Muscle of leg (tissue), 11 donors: ENCODE results near the gene ITPR1. TPM values are rescaled to one million over a fixed set of nuclear protein-coding genes. Genes with fewer than 3 reads are reported as not detected.
A peak's percentile ranks its signal among the peaks of the same experiment; 100 is the strongest.

Experiments used
- DNase-seq: peaks from one replicate; pipeline ENCODE4 v3.0.0; 2013
- H3K27ac ChIP-seq: one replicate; pipeline ENCODE4 v1.5.1; 2013; ENCODE audit warnings: mild to moderate bottlenecking, low read length, control low read depth
- H3K27me3 ChIP-seq: one replicate; pipeline ENCODE4 v1.6.1; 2013; ENCODE audit warnings: low read length; ENCODE audit not compliant: control insufficient read depth, insufficient read depth
- H3K36me3 ChIP-seq: one replicate; pipeline ENCODE4 v1.6.1; 2013; ENCODE audit warnings: low read length; ENCODE audit not compliant: control insufficient read depth, insufficient read depth
- H3K4me1 ChIP-seq: one replicate; pipeline ENCODE4 v1.6.1; 2013; ENCODE audit warnings: low read length; ENCODE audit not compliant: control insufficient read depth, insufficient read depth
- H3K4me3 ChIP-seq: one replicate; pipeline ENCODE4 v1.5.1; 2013; ENCODE audit warnings: low read length, control low read depth
- H3K9me3 ChIP-seq: replicated peaks from 2 replicates; pipeline ENCODE4 v1.6.1; 2013; ENCODE audit warnings: low read depth, low read length; ENCODE audit not compliant: control insufficient read depth
- WGBS: methylation state at CpG from one replicate; pipeline ENCODE4 v1.1.5; 2013; ENCODE audit warnings: missing lambda C conversion rate; ENCODE audit not compliant: insufficient coverage; 5-methylcytosine and 5-hydroxymethylcytosine counted together
- polyA plus RNA-seq, 8 donors: library from polyadenylated mRNA; unstranded; fragments of 120-200 nt; gene quantifications; one replicate each; pipeline versions ENCODE4 v1.2.1 to v1.2.3, GENCODE V29; 2013; ENCODE audit warnings: inconsistent platforms in 1 of 8, low replicate concordance in 1 of 8; ENCODE audit not compliant: insufficient read length in 8 of 8, insufficient read depth in 1 of 8
- total RNA-seq: library from RNA; stranded (reverse); fragments of 120-200 nt; gene quantifications from one replicate; pipeline ENCODE4 v1.2.4, GENCODE V29; 2013

The ITPR1 gene
- total and polyA plus RNA-seq, 9 donors: 15.4 to 34.4 (median 20.5) TPM

DNA sequence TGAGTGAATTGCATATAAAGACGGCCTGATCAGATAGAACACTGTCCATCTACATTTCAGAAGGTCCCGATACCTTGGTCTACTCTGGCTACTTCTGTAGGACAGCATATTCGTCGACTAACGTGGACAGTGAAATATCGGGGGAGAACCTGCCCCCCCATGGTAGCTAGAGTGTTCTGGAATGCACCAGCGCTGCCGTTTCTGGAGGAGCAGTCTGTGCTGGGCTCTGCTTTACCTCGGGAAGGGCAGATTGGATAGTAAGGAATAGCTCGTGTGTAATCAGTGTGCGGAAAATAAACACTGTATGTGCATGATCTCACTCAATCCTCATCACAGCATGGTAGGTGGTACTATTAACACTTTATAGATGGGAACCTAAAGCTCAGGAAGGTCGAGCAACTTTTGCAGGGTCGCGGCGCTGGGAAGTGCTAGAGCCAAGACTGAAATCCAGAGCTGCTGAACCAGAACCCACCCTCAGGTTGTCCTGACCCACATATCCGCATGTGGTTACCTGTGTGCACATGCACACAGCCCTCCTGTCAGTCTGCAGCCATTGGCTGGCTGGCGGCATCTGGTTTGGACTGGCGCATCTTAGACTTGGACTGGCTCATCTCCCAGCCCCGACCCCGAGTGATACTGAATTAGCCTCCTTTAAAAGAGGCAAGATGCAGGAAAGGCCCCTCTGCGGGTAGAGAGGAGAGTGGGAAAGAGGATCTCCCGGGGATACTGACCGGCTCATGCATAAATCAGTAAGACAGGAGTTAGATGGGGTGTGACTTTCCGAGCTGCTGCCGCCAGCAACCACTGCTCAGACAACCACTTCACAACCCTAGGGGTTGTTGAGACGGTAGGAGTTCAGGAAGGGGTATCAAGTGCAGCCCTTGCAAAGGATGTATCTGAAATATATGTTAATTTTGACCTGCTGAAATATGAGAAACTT lies 331.1 kb downstream of the ITPR1 start:
- no peaks in the 10 kb centered on the region for H3K9me3 ChIP-seq
- H3K27me3 ChIP-seq: no peaks in the 10 kb centered on the region
- H3K36me3 ChIP-seq: peaks cover 18% of the 10 kb centered on the region
- H3K4me1 ChIP-seq: peaks cover 47% of the 10 kb centered on the region
- H3K4me3 ChIP-seq: no peak overlapping the region
- H3K27ac ChIP-seq: no peak overlapping the region
- DNase-seq: no peak
- WGBS: 98% methylated on average over 10 of the region's 26 CpGs

DNA sequence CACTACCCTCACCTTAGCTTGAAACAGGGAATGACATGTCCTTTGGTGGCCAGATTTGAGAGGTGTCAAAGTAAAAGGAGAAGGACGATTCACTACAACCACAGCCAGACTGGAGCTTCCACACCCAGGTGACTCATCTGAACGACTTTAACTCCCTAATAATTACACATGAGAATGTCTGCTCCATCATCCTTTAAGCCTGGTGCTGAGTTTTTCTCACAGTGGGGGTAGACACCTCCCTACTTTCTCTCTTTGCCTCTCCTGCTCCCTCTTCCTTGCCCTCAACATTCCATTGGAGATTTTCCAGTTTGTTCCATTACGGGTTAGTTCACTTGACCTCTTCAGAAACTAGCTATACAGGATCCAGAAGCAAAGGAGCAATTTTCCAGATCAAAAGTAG lies 331.8 kb downstream of the ITPR1 start:
- peaks cover 47% of the 10 kb centered on the region for H3K4me1 ChIP-seq
- H3K9me3 ChIP-seq: no peaks in the 10 kb centered on the region
- peak; percentile 30 for DNase-seq
- H3K27me3 ChIP-seq: no peaks in the 10 kb centered on the region
- 0% methylated on average over 1 of the region's 3 CpGs for WGBS
- no peak overlapping the region for H3K27ac ChIP-seq
- H3K36me3 ChIP-seq: peaks cover 18% of the 10 kb centered on the region
- H3K4me3 ChIP-seq: no peak overlapping the region

DNA sequence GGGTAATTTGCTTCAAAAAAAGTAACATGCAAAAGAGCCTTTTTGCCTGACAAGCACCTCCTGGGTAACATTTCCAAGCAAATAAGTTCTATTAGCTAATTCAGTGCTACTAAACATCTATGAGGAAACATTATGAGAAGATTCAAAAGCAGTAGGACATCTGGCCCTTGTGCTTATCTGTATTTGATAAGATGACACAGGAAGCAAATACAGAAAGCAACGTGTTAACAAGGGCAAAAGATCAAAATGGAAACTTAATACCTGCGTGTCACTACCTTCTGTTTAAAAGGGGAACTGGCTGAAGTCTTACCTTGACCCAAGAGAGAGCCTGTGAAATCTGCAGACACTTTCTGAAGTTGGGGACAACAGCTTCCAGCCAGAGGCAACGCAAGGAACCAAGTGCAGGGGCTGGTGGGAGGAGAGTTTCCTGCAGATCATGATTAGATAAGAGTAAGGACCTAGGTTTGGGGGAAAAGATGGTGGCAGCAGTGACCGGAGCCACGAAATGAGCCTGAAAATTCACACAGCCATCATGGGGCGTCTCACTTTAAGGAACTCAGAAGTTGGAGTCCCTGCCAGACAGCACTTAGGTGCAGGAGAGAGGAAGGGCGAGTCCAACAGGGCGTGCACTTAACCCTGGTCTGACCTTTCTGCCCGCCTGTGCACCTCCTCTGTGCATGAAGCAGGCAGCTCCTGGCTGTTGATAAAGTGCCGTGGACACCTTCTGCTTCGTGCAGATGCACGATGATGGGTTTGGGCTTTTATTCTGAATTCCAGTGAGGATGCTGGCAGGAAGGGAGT lies 332.5 kb downstream of the ITPR1 start:
- 68% methylated on average over 8 of the region's 12 CpGs for WGBS
- Histone ChIP-seq H3K27ac (peak overlapping the region; percentile 90), H3K4me1 (peaks cover 49% of the 10 kb centered on the region), H3K36me3 (peaks cover 18% of the 10 kb centered on the region), H3K4me3 (no peak overlapping the region), H3K27me3 (no peaks in the 10 kb centered on the region), H3K9me3 (no peaks in the 10 kb centered on the region)
- DNase-seq: peak; percentile 41

DNA sequence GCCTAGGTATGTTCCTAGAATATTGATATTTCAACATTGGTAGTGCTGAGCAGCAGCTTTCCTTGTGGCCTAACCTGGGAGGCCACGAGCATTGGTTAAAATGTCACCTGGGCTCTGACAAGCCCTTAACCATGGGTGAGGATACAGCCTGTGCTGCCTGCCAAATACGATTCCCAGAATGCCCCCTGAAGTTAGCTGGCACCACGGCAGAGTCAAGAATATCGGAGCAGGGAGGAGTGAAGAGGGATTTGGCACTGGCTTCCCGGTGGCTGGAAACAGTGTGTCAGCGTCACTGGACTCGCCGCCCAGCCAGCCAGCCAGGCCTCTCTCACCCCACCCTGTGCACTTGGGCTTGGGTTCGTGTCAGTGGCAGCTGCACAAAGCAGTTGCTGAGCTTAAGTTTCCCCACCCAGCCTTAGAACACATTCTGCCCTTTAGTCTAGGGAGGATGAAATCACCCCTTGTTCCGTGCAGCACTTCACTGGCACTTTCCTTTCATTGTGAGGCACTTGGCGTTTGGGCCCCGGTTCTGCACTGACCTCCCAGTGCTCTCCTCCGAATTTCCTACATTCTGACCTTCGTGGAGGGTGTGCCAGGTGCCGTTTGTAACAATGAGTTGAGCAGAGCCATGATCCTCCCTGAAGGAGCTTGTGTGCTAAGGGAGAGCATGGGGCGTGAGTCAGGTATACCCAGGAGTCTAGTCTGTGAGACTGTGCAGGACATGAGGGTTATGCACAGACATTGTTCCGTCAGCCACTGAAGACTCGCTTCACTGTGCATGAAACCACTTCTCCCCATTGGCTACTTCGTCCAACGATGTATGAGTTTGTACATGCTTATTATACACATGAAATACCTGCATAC lies 333.3 kb downstream of the ITPR1 start:
- Histone ChIP-seq H3K4me3 (no peak overlapping the region), H3K4me1 (peaks cover 52% of the 10 kb centered on the region), H3K9me3 (no peaks in the 10 kb centered on the region), H3K27ac (peak overlapping the region; percentile 90), H3K36me3 (peaks cover 15% of the 10 kb centered on the region), H3K27me3 (no peaks in the 10 kb centered on the region)
- 64% methylated on average over 18 of the region's 20 CpGs for WGBS
- DNase-seq: peak; percentile 93

DNA sequence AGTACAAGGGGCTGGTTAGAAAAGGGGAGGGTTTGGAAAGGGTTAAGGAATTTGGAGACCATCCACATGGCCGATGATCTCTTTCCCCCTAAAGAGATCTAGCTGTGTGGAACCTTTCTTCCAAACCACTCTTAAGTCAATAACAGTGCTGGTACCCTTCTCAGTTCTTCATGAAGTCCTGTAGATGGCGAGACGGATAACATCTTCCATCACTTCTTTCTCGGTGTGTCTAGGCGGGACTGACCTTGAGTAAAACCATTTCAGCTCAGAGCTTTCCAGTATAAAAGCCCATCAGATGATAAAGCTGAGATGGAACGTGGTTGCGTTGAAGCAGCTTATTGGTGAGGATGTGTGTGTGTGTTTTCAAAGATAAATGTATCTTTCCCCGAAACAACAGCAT lies 334.6 kb downstream of the ITPR1 start:
- Histone ChIP-seq H3K9me3 (no peaks in the 10 kb centered on the region), H3K27me3 (no peaks in the 10 kb centered on the region), H3K36me3 (peaks cover 12% of the 10 kb centered on the region), H3K4me3 (no peak overlapping the region), H3K27ac (peak overlapping the region; percentile 56), H3K4me1 (peaks cover 55% of the 10 kb centered on the region)
- no CpG with 5 or more reads among the region's 8 CpGs for whole genome bisulfite sequencing
- DNase-seq: no peak

DNA sequence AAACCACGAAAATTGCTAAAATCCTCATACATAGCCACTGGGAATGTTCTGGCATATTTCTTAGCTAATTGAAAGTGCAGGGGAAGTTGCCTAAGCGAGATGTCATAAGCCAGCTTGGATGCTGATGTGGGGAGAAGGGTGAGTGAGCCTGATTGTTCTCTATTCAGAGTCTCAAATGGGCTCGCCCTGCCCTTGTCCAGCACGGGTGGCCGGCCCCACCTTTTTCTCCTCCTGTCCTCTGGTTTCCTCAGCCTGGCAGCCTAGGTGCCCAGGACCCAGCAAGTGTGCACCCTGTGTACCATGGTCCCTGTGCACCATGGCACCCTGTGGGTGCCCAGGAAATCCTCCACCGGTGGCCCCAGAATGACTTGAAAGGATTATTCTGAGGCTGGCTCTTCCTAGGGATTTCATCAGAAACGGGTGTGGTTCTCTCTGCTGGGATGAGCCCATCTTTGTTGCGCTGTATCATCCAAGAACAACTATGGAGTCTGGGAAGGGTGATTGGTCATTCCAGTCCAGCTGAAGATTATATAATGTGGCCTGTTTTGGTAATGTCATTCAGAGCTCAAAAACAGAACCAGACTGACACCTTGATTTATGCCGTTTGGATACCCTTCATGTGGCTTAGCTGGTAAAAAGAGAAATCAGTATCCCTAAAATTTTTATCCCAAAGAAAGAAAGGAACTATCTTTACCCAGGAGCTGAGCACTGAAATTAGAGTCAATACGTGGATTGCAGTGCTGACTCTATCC lies 335.3 kb downstream of the ITPR1 start:
- DNase-seq: no peak

DNA sequence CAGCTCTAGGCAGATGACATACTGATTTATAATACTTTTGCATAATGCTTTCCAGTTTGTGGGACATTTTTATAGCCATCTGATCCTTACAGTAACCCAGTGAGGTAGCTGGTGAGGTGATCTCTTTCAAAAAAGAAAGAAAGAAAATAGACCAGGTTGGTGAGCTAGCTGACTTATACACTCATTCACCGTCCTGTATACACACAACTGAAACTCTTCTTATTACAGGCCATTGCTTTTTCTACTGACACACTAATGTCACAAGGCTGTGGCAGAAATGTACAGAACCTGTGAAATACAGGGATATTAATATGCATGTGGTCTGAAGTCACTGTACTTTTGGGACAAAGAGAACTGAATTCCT lies 335.9 kb downstream of the ITPR1 start:
- Histone ChIP-seq H3K4me1 (peaks cover 55% of the 10 kb centered on the region), H3K27ac (no peak overlapping the region)
- no CpG with 5 or more reads among the region's 1 CpG for WGBS

More for the DNA sequence above, 335.3 kb downstream of the ITPR1 start:
- 83% methylated on average over 5 of the region's 10 CpGs for WGBS
- Histone ChIP-seq H3K4me3 (no peak overlapping the region), H3K27ac (peak overlapping the region; percentile 23), H3K36me3 (peaks cover 10% of the 10 kb centered on the region), H3K4me1 (peaks cover 55% of the 10 kb centered on the region), H3K27me3 (no peaks in the 10 kb centered on the region), H3K9me3 (no peaks in the 10 kb centered on the region)

DNA sequence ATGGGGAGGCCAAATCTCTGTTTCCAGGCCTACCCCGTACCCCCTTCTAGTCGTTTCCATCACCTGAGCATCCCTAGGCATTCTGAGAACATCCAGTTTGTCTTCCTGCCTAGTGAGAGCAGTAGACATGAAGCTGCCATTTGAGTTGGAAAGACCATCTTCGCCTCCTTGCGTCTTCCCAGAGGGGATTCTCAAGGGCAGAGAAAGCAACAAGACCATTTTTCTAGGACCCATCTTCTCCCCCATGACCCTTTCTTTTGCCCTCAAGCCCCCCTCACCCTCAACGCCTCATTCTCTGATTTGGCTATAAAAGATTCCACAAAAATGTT lies 337.4 kb downstream of the ITPR1 start:
- H3K36me3 ChIP-seq: peaks cover 9% of the 10 kb centered on the region
- peak overlapping the region; percentile 88 for H3K27ac ChIP-seq
- H3K4me1 ChIP-seq: peaks cover 43% of the 10 kb centered on the region
- H3K4me3 ChIP-seq: no peak overlapping the region
- DNase-seq: no peak
- WGBS: 97% methylated on average over 4 of the region's 5 CpGs
- no peaks in the 10 kb centered on the region for H3K27me3 ChIP-seq
- H3K9me3 ChIP-seq: no peaks in the 10 kb centered on the region

More for the DNA sequence above, 335.9 kb downstream of the ITPR1 start:
- H3K27me3 ChIP-seq: no peaks in the 10 kb centered on the region
- peaks cover 9% of the 10 kb centered on the region for H3K36me3 ChIP-seq
- H3K9me3 ChIP-seq: no peaks in the 10 kb centered on the region
- no peak for DNase-seq
- no peak overlapping the region for H3K4me3 ChIP-seq

DNA sequence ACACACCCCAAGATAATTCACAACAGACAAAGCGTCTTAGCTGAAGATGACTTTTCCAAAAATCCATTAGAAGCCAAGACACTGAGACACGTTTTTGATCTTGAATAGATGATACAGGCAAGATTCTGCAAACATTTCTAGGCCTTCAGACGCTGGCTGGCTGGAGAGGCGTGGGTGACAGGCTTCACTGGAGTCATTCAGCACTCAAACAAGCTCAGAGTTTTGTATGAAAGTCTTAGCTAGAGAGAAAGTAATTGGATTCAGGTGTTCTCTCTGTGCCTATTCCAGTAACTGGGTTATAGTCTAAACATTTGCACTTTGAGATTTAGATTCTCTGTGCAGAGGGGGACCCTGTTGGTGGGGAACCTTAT lies 338.4 kb downstream of the ITPR1 start:
- Histone ChIP-seq H3K27ac (peak overlapping the region; percentile 88), H3K9me3 (no peaks in the 10 kb centered on the region), H3K36me3 (peaks cover 9% of the 10 kb centered on the region), H3K27me3 (no peaks in the 10 kb centered on the region), H3K4me3 (no peak overlapping the region), H3K4me1 (peaks cover 34% of the 10 kb centered on the region)
- no peak for DNase-seq
- WGBS: 33% methylated on average over 3 of the region's 4 CpGs
